ENCODE data around the gene C5orf63.
A peak's percentile ranks its signal among the peaks of the same experiment; 100 is the strongest.
"Not testable (repeated sequence)": the region's sequence is repeated elsewhere in the genome, so short reads cannot be mapped to it uniquely, and the experiment has no call there.

C5orf63 gene

GRCh38 chr5:127072861-127073846 lies at the start of gene C5orf63:
TSS of gene C5orf63 (minus strand) at chr5:127073502. CDS start at chr5:127058995, 14,507 bp downstream.
- ATAC-seq, result peak; percentile 84
- TF ChIP-seq RARB (CRISPR knock-in tag; IDR thresholded peaks at IDR 0.05) (no peak), SNAI2 (CRISPR knock-in tag; IDR thresholded peaks at IDR 0.05) (peak; percentile 46; the same call in 1 of the 2 replicates), CSDC2 (CRISPR knock-in tag; IDR thresholded peaks at IDR 0.05) (0 out of 2 replicates have a peak, but pooled peaks have one; percentile 82), OSR1 (CRISPR knock-in tag; IDR thresholded peaks at IDR 0.05) (no peak), BACH2 (CRISPR knock-in tag; IDR thresholded peaks at IDR 0.05; ENCODE audit: borderline replicate concordance) (no peak), ZFP3 (CRISPR knock-in tag; IDR thresholded peaks at IDR 0.05) (0 out of 2 replicates have a peak, but pooled peaks have one; percentile 45)

DNA sequence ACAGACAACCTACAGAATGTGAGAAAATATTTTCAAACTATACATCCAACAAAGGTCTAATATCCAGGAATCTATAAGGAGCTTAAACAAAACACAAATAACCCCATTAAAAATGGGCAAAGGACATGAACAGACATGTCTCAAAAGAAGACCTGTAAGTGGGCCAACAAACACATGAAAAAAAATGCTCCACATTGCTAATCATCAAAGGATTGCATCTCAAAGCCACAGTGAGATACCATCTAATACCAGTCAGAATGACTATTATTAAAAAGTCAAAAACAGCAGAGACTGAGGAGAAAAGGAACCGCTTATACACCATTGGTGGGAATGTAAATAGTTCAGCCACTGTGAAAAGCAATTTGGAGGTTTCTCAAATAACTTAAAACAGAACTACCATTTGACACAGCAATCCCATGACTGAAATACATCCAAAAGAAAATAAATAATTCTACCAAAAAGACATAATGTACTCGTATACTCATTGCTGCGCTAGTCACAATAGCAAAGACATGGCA lies 39.1 kb upstream of the C5orf63 start:
- TF ChIP-seq ESRRG (CRISPR knock-in tag; IDR thresholded peaks at IDR 0.05), result no peak
- TF ChIP-seq ZFP30 (CRISPR knock-in tag; IDR thresholded peaks at IDR 0.05), result no peak
- TF ChIP-seq ZNF565 (CRISPR knock-in tag; conservative IDR thresholded peaks at IDR 0.05; ENCODE audit: low read depth), result no peak
- no peak for TF ChIP-seq ISL1 (CRISPR knock-in tag; IDR thresholded peaks at IDR 0.05)
- TF ChIP-seq BACH2 (CRISPR knock-in tag; IDR thresholded peaks at IDR 0.05; ENCODE audit: borderline replicate concordance), result no peak
- no peak for TF ChIP-seq RARB (CRISPR knock-in tag; IDR thresholded peaks at IDR 0.05)
- TF ChIP-seq ARNTL (CRISPR knock-in tag; IDR thresholded peaks at IDR 0.05; ENCODE audit: borderline replicate concordance, low read depth), result no peak
- ATAC-seq, result no peak

DNA sequence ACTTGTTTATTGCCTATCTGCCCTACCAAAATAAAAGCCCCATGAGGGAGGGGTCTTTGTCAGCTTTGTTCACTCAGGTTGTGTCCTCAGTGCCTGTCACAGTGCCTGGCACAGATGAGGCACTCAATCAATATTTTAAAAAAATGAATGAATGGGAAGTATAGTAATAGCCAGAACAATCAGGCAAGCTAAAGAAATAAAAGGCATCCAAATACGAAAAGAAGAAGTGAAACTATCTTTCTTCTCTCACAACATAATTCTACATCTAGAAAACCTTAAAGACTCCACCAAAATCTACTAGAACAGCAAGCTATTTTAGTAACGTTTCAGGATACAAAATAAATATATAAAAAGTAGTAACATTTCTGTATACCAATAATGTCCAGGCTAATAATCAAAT lies 37.8 kb upstream of the C5orf63 start:
- no peak for ATAC-seq
- TF ChIP-seq ARNTL (CRISPR knock-in tag; IDR thresholded peaks at IDR 0.05; ENCODE audit: borderline replicate concordance, low read depth) (no peak), CREB5 (CRISPR knock-in tag; IDR thresholded peaks at IDR 0.05; ENCODE audit: low read depth) (no peak), BACH2 (CRISPR knock-in tag; IDR thresholded peaks at IDR 0.05; ENCODE audit: borderline replicate concordance) (no peak), TOX (CRISPR knock-in tag; IDR thresholded peaks at IDR 0.05; ENCODE audit: borderline replicate concordance) (no peak), ZNF565 (CRISPR knock-in tag; conservative IDR thresholded peaks at IDR 0.05; ENCODE audit: low read depth) (no peak), ZNF8 (CRISPR knock-in tag; IDR thresholded peaks at IDR 0.05) (no peak), OSR1 (CRISPR knock-in tag; IDR thresholded peaks at IDR 0.05) (no peak), CSRNP3 (CRISPR knock-in tag; IDR thresholded peaks at IDR 0.05) (no peak), PPARA (CRISPR knock-in tag; IDR thresholded peaks at IDR 0.05; ENCODE audit: borderline replicate concordance) (no peak), ESRRG (CRISPR knock-in tag; IDR thresholded peaks at IDR 0.05) (no peak), PATZ1 (CRISPR knock-in tag; IDR thresholded peaks at IDR 0.05; ENCODE audit: borderline replicate concordance) (no peak), GLIS3 (CRISPR knock-in tag; IDR thresholded peaks at IDR 0.05) (no peak), SNAI2 (CRISPR knock-in tag; IDR thresholded peaks at IDR 0.05) (no peak), RARB (CRISPR knock-in tag; IDR thresholded peaks at IDR 0.05) (no peak), ZNF70 (CRISPR knock-in tag; IDR thresholded peaks at IDR 0.05) (no peak), ZC3H10 (CRISPR knock-in tag; IDR thresholded peaks at IDR 0.05) (no peak), ZFP30 (CRISPR knock-in tag; IDR thresholded peaks at IDR 0.05) (no peak)
- TF ChIP-seq, protein P1, sequence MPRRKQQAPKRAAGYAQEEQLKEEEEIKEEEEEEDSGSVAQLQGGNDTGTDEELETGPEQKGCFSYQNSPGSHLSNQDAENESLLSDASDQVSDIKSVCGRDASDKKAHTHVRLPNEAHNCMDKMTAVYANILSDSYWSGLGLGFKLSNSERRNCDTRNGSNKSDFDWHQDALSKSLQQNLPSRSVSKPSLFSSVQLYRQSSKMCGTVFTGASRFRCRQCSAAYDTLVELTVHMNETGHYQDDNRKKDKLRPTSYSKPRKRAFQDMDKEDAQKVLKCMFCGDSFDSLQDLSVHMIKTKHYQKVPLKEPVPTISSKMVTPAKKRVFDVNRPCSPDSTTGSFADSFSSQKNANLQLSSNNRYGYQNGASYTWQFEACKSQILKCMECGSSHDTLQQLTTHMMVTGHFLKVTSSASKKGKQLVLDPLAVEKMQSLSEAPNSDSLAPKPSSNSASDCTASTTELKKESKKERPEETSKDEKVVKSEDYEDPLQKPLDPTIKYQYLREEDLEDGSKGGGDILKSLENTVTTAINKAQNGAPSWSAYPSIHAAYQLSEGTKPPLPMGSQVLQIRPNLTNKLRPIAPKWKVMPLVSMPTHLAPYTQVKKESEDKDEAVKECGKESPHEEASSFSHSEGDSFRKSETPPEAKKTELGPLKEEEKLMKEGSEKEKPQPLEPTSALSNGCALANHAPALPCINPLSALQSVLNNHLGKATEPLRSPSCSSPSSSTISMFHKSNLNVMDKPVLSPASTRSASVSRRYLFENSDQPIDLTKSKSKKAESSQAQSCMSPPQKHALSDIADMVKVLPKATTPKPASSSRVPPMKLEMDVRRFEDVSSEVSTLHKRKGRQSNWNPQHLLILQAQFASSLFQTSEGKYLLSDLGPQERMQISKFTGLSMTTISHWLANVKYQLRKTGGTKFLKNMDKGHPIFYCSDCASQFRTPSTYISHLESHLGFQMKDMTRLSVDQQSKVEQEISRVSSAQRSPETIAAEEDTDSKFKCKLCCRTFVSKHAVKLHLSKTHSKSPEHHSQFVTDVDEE (CRISPR knock-in tag; IDR thresholded peaks at IDR 0.05), result no peak

DNA sequence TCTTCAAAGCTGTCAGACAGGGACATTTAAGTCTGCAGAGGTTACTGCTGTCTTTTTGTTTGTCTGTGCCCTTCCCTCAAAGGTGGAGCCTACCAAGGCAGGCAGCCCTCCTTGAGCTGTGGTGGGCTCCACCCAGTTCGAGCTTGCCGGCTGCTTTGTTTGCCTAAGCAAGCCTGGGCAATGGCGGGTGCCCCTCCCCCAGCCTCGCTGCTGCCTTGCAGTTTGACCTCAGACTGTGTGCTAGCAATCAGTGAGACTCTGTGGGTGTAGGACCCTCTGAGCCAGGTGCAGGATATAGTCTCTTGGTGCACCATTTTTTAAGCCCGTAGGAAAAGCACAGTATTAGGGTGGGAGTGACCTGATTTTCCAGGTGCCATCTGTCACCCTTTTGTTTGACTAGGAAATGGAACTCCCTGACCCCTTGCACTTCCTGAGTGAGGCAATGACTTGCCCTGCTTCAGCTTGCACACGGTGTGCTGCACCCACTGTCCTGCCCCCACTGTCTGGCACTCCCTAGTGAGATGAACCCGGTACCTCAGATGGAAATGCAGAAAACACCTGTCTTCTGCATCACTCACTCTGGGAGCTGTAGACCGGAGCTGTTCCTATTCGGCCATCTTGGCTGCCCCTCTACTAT lies 35.4 kb upstream of the C5orf63 start:
- ATAC-seq, result not testable (repeated sequence)
